WTC11 (cell line): Measurements from ENCODE around the gene NLN.
"Not testable (repeated sequence)": the region's sequence is repeated elsewhere in the genome, so short reads cannot be mapped to it uniquely, and the experiment has no call there.

Experiments used
- AR ChIP-seq: fragments of 250-450 bp; sonication (Bioruptor Pico); IDR thresholded peaks from 2 replicates; pipeline ENCODE4 v1.9.0; 2021; ENCODE audit warnings: mild to moderate bottlenecking
- ATF1 ChIP-seq: sonication (generic); formaldehyde crosslinking; IDR thresholded peaks from 2 replicates; pipeline ENCODE4 v1.8.1; 2023; ENCODE audit warnings: mild to moderate bottlenecking, moderate library complexity, missing genetic modification reagents
- ATF2 ChIP-seq: sonication (generic); formaldehyde crosslinking; IDR thresholded peaks from 2 replicates; pipeline ENCODE4 v1.8.1; 2022; ENCODE audit warnings: low read depth, missing genetic modification reagents, borderline replicate concordance
- CREB1 ChIP-seq: sonication (generic); formaldehyde crosslinking; IDR thresholded peaks from 2 replicates; pipeline ENCODE4 v1.8.0; 2023; ENCODE audit warnings: mild to moderate bottlenecking, missing genetic modification reagents
- CTCF ChIP-seq: fragments of 200-600 bp; IDR thresholded peaks from 2 replicates; pipeline ENCODE4 v1.8.0; 2022; ENCODE audit warnings: antibody characterized with exemption
- JUN ChIP-seq: sonication (generic); formaldehyde crosslinking; IDR thresholded peaks from 2 replicates; pipeline ENCODE4 v1.8.0; 2023; ENCODE audit warnings: mild to moderate bottlenecking, missing genetic modification reagents
- MYBL2 ChIP-seq: sonication (generic); formaldehyde crosslinking; IDR thresholded peaks from 2 replicates; pipeline ENCODE4 v1.8.1; 2023; ENCODE audit warnings: mild to moderate bottlenecking, moderate library complexity, missing genetic modification reagents
- TCF7 ChIP-seq: sonication (generic); formaldehyde crosslinking; IDR thresholded peaks from 2 replicates; pipeline ENCODE4 v1.8.0; 2022; ENCODE audit warnings: mild to moderate bottlenecking, low read depth, missing genetic modification reagents, moderate library complexity
- ZNF423 ChIP-seq: fragments of 250-450 bp; sonication (Bioruptor Pico); IDR thresholded peaks from 2 replicates; pipeline ENCODE4 v2.1.2; 2022; ENCODE audit warnings: mild to moderate bottlenecking, moderate library complexity
- ZNF512 ChIP-seq: sonication (generic); formaldehyde crosslinking; IDR thresholded peaks from 2 replicates; pipeline ENCODE4 v1.8.1; 2022; ENCODE audit warnings: missing genetic modification reagents, borderline replicate concordance

GRCh38 chr5:65839170-65839569 is 117.2 kb downstream of the NLN start:
- TF ChIP-seq ZNF512 (CRISPR knock-in tag); MYBL2 (CRISPR knock-in tag); ATF2; CTCF; ZNF423 (CRISPR knock-in tag); CREB1; TCF7 (CRISPR knock-in tag); JUN; AR (CRISPR knock-in tag); ATF1 (CRISPR knock-in tag): not testable (repeated sequence)
